C4-2B (cell line): Measurements from ENCODE around the gene UHRF2.

Source experiments
- H3K27ac ChIP-seq: fragments of 450-650 bp; 2 replicates; pipeline ENCODE4 v1.5.1; 2017
- ZFX ChIP-seq: fragments of 450-650 bp; IDR thresholded peaks from 2 replicates; pipeline ENCODE4 v1.6.1; 2017
- TF ChIP-seq, protein P1 (sequence below): fragments of 450-650 bp; conservative IDR thresholded peaks from 2 replicates; pipeline ENCODE4 v1.5.1; 2017; ENCODE audit warnings: mild to moderate bottlenecking

Gene UHRF2

DNA sequence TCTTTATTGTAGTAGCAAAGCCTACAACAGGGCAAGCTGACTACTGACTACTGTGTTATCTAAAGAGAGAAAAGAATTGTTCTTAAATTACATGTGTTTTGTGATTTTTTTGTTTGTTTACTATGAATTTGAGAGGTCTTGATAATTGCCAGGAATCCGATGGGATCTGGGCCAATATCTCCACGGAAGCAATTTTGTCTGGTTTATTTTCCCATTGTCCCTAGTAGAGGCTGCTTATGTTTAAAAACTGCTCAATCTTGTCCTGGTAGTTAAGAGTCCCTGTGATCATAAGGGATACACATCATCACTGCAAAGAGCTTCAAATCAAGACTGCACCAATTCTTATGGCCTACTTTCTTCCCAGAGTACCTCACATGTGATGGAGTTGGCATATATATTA lies 138.1 kb downstream of the UHRF2 start:
- TF ChIP-seq, protein P1, sequence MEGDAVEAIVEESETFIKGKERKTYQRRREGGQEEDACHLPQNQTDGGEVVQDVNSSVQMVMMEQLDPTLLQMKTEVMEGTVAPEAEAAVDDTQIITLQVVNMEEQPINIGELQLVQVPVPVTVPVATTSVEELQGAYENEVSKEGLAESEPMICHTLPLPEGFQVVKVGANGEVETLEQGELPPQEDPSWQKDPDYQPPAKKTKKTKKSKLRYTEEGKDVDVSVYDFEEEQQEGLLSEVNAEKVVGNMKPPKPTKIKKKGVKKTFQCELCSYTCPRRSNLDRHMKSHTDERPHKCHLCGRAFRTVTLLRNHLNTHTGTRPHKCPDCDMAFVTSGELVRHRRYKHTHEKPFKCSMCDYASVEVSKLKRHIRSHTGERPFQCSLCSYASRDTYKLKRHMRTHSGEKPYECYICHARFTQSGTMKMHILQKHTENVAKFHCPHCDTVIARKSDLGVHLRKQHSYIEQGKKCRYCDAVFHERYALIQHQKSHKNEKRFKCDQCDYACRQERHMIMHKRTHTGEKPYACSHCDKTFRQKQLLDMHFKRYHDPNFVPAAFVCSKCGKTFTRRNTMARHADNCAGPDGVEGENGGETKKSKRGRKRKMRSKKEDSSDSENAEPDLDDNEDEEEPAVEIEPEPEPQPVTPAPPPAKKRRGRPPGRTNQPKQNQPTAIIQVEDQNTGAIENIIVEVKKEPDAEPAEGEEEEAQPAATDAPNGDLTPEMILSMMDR, result no peak
- TF ChIP-seq ZFX, result no peak
- H3K27ac ChIP-seq, result no peak overlapping the region

DNA sequence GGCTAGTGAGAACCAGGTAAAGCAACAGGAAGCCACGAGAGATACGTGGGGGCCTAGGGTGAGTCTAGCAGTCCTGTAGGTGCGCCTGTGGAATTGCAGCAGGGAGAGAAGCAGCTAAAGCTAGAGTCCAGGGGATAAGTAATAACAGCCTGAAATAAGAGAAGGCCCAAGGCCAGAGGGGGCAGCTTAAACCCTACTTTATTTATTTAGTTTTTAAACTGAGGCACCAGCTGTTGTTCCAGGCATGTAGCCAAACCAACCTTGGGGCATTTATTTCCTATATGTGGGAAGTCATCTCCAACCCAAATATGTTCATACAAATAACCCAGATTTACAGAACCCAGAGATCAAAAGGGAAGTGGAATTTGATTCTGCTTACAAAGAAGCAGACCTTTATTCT lies 139.0 kb downstream of the UHRF2 start:
- H3K27ac ChIP-seq, result no peak overlapping the region
- TF ChIP-seq, protein P1, result no peak
- no peak for TF ChIP-seq ZFX

DNA sequence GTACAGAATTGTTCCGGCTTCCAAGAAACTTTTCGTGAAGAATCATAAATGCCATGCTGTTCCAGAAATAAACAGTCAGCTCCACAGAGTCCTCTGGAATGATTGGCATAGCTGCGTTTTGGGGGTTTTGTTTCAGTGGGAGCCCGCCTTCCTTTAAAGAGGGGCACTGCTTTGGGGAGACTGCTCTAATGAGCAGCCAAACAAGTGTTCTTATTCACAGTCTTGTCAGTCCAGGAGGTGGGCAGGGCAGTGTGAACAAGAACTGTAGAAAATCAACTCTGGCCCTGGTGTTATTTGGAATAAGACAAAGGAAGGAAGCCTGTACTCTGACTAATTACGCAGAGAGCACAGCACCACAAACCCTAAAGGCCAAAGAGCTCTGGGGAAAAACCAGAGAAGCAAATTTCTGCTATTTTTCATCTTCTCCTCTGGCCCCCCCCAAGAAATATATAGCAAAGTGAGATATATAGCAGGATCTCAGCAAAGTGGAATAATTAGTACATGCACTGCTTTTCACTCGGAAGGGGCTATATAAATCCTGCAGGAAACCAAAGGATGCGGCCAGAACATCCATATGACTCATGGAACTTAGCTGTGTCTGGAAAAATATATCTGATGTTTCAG lies 139.6 kb downstream of the UHRF2 start:
- TF ChIP-seq, protein P1, result no peak
- no peak for TF ChIP-seq ZFX
- H3K27ac ChIP-seq, result no peak overlapping the region

DNA sequence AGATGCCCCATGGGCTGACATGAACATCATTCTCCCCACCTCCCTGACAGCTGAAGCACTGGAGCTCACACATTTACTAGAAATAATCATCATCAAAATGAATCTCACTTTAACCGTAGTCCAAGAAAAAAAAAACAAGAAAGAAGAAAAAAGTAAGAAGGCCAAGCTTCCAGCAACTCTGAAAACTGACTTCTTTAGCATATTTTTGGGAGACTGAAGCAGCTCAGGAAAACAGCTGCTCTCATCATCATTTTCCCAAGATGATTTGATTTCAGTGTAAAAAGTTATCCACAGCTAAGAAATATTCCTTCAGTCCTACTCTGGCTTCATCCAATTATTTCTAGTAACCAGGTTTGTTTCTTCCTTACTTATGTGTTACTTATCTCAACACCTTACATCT lies 140.9 kb downstream of the UHRF2 start:
- TF ChIP-seq, protein P1, result no peak
- TF ChIP-seq ZFX, result no peak
- no peak overlapping the region for H3K27ac ChIP-seq
